Hepatocyte (in vitro differentiated cells): Measurements from ENCODE around the gene PRR36.

Experiments
- CTCF ChIP-seq: fragments of 200-600 bp; sonication (generic); IDR thresholded peaks from 2 replicates; pipeline ENCODE4 v1.5.1; 2016; ENCODE audit warnings: antibody characterized with exemption, mild to moderate bottlenecking; ENCODE audit not compliant: poor library complexity
- EZH2phosphoT487 ChIP-seq: fragments of 200-600 bp; sonication (generic); IDR thresholded peaks from one replicate; pipeline ENCODE4 v1.6.1; 2018; ENCODE audit warnings: antibody characterized with exemption, mild to moderate bottlenecking, low read depth, moderate library complexity; ENCODE audit not compliant: unreplicated experiment, severe bottlenecking

DNA sequence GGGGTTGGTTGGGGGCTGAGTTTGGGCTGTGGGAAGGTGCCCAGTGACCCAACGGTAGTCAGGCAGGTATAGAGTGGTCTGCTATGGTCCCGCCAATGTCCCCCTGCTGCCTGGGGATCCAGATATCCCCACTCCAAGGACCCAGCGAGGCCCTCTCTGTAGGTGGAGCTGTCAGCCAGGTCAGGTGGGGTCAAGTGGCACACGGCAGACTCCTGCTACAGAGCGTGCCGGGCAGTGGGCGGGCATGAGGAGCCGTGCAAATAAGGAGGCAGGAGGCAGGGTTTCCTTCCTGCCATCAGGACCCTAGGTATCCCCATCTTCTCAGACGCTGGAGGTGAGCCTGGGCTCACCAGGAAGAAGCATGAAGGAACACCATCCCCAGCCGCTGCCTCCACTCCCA lies 29.2 kb downstream of the PRR36 start:
- TF ChIP-seq CTCF (no peak), EZH2phosphoT487 (no peak)
